ENCODE results near the gene RAB13. TPM values are rescaled to one million over a fixed set of nuclear protein-coding genes. Genes with fewer than 3 reads are reported as not detected.
A peak's percentile ranks its signal among the peaks of the same experiment; 100 is the strongest.

Gene RAB13
- total and polyA plus RNA-seq, 2 of the 13 experiments (the other 11 are each of a cell fraction or from before 2014, with no cell fraction given) = 15.9 to 24.7 TPM

DNA sequence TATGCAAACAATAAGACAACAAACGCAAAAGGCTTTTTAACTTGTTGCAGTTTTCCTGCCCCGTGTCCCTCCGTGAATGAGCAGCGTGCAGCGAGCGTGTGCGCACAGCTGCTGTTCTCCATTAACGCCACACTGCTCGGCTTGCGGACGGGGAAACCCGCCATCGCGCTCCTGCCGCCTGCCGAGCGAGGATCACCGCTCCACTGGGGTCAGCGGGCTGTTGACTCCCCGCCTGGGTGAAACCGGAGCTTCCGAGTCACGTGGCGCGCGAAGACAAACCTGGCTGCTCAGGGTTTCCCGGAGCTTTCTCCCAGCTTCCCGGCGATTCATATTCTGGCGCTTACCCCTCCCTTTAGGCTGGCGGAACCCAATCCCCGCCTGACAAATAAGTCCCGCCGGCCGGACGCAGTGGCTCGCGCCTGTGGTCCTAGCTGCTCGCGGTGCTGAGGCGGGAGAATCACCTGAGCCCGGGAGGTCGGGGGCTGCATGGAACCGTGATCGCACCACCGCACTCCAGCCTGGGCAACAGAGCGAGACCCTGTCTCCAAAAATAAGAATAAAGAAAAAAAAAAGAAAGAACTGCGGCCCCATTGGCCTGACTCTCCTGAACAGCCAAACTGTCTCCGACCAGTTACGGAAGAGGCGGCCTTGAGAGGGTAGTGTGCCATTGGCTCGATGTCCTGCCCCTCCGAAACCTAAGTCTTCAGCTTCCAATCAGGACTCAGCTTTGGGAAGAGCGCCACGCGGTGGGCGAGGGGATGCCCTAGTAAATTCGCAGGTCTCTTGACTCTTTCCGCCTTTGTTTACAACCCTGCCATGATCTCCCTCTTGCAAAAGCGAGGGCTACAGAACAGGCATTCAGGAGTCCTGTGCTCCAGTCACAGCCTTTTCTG, 18.8 kb downstream of the RAB13 start, which contains the start of gene CREB3L4 (continued):
- TF ChIP-seq, protein P1, sequence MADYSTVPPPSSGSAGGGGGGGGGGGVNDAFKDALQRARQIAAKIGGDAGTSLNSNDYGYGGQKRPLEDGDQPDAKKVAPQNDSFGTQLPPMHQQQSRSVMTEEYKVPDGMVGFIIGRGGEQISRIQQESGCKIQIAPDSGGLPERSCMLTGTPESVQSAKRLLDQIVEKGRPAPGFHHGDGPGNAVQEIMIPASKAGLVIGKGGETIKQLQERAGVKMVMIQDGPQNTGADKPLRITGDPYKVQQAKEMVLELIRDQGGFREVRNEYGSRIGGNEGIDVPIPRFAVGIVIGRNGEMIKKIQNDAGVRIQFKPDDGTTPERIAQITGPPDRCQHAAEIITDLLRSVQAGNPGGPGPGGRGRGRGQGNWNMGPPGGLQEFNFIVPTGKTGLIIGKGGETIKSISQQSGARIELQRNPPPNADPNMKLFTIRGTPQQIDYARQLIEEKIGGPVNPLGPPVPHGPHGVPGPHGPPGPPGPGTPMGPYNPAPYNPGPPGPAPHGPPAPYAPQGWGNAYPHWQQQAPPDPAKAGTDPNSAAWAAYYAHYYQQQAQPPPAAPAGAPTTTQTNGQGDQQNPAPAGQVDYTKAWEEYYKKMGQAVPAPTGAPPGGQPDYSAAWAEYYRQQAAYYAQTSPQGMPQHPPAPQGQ (CRISPR knock-in tag; IDR thresholded peaks at IDR 0.05; ENCODE audit: borderline replicate concordance) = no peak; the same call in 1 of the 2 replicates
- peak; percentile 81; the same call in 1 of the 2 replicates for TF ChIP-seq ZNF709 (CRISPR knock-in tag; IDR thresholded peaks at IDR 0.05)
- peak; percentile 74; the same call in 1 of the 2 replicates for TF ChIP-seq ZNF335 (CRISPR knock-in tag; IDR thresholded peaks at IDR 0.05)
- TF ChIP-seq ZNF460 (CRISPR knock-in tag; IDR thresholded peaks at IDR 0.05; ENCODE audit: borderline replicate concordance) = no peak
- peak; percentile 15; the same call in 1 of the 2 replicates for TF ChIP-seq RCOR2 (CRISPR knock-in tag; IDR thresholded peaks at IDR 0.05)
- no peak for TF ChIP-seq PTBP1 (IDR thresholded peaks at IDR 0.05; ENCODE audit: low read depth, low read length, poor library complexity, severe bottlenecking)
- TF ChIP-seq, protein P2, sequence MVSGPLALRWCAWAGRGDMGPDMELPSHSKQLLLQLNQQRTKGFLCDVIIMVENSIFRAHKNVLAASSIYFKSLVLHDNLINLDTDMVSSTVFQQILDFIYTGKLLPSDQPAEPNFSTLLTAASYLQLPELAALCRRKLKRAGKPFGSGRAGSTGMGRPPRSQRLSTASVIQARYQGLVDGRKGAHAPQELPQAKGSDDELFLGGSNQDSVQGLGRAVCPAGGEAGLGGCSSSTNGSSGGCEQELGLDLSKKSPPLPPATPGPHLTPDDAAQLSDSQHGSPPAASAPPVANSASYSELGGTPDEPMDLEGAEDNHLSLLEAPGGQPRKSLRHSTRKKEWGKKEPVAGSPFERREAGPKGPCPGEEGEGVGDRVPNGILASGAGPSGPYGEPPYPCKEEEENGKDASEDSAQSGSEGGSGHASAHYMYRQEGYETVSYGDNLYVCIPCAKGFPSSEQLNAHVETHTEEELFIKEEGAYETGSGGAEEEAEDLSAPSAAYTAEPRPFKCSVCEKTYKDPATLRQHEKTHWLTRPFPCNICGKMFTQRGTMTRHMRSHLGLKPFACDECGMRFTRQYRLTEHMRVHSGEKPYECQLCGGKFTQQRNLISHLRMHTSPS (CRISPR knock-in tag; IDR thresholded peaks at IDR 0.05; ENCODE audit: low read depth) = no peak
- TF ChIP-seq ZNF558 (CRISPR knock-in tag; IDR thresholded peaks at IDR 0.05; ENCODE audit: borderline replicate concordance) = peak; percentile 93; the same call in 1 of the 2 replicates
- no peak for TF ChIP-seq MTA3 (CRISPR knock-in tag; IDR thresholded peaks at IDR 0.05)
- TF ChIP-seq, protein P3, sequence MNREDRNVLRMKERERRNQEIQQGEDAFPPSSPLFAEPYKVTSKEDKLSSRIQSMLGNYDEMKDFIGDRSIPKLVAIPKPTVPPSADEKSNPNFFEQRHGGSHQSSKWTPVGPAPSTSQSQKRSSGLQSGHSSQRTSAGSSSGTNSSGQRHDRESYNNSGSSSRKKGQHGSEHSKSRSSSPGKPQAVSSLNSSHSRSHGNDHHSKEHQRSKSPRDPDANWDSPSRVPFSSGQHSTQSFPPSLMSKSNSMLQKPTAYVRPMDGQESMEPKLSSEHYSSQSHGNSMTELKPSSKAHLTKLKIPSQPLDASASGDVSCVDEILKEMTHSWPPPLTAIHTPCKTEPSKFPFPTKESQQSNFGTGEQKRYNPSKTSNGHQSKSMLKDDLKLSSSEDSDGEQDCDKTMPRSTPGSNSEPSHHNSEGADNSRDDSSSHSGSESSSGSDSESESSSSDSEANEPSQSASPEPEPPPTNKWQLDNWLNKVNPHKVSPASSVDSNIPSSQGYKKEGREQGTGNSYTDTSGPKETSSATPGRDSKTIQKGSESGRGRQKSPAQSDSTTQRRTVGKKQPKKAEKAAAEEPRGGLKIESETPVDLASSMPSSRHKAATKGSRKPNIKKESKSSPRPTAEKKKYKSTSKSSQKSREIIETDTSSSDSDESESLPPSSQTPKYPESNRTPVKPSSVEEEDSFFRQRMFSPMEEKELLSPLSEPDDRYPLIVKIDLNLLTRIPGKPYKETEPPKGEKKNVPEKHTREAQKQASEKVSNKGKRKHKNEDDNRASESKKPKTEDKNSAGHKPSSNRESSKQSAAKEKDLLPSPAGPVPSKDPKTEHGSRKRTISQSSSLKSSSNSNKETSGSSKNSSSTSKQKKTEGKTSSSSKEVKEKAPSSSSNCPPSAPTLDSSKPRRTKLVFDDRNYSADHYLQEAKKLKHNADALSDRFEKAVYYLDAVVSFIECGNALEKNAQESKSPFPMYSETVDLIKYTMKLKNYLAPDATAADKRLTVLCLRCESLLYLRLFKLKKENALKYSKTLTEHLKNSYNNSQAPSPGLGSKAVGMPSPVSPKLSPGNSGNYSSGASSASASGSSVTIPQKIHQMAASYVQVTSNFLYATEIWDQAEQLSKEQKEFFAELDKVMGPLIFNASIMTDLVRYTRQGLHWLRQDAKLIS (CRISPR knock-in tag; IDR thresholded peaks at IDR 0.05) = no peak
- TF ChIP-seq, protein P4, sequence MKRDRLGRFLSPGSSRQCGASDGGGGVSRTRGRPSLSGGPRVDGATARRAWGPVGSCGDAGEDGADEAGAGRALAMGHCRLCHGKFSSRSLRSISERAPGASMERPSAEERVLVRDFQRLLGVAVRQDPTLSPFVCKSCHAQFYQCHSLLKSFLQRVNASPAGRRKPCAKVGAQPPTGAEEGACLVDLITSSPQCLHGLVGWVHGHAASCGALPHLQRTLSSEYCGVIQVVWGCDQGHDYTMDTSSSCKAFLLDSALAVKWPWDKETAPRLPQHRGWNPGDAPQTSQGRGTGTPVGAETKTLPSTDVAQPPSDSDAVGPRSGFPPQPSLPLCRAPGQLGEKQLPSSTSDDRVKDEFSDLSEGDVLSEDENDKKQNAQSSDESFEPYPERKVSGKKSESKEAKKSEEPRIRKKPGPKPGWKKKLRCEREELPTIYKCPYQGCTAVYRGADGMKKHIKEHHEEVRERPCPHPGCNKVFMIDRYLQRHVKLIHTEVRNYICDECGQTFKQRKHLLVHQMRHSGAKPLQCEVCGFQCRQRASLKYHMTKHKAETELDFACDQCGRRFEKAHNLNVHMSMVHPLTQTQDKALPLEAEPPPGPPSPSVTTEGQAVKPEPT (CRISPR knock-in tag; IDR thresholded peaks at IDR 0.05; ENCODE audit: low read depth) = no peak; the same call in 1 of the 2 replicates
- peak; percentile 77 for TF ChIP-seq ZMYM2 (CRISPR knock-in tag; IDR thresholded peaks at IDR 0.05)
- no peak for TF ChIP-seq ZFP36 (IDR thresholded peaks at IDR 0.05; ENCODE audit: borderline replicate concordance, low read depth, low read length, partially characterized antibody)
- peak; percentile 96 for TF ChIP-seq HIVEP1 (CRISPR knock-in tag; IDR thresholded peaks at IDR 0.05)
- TF ChIP-seq, protein P5, sequence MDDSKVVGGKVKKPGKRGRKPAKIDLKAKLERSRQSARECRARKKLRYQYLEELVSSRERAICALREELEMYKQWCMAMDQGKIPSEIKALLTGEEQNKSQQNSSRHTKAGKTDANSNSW (CRISPR knock-in tag; IDR thresholded peaks at IDR 0.05; ENCODE audit: borderline replicate concordance) = peak; percentile 28; the same call in 1 of the 2 replicates
- TF ChIP-seq, protein P6, sequence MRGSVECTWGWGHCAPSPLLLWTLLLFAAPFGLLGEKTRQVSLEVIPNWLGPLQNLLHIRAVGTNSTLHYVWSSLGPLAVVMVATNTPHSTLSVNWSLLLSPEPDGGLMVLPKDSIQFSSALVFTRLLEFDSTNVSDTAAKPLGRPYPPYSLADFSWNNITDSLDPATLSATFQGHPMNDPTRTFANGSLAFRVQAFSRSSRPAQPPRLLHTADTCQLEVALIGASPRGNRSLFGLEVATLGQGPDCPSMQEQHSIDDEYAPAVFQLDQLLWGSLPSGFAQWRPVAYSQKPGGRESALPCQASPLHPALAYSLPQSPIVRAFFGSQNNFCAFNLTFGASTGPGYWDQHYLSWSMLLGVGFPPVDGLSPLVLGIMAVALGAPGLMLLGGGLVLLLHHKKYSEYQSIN (CRISPR knock-in tag; IDR thresholded peaks at IDR 0.05; ENCODE audit: borderline replicate concordance) = no peak
